MG63 (cell line): Measurements from ENCODE around the gene HDC. TPM values are rescaled to one million over a fixed set of nuclear protein-coding genes. Genes with fewer than 3 reads are reported as not detected.

Experiments
- DNase-seq: peaks from one replicate; pipeline ENCODE4 v3.0.0-alpha.2; 2020
- H3K27me3 ChIP-seq: fragments of 250-450 bp; sonication (Bioruptor Pico); 2 replicates; pipeline ENCODE4 v1.5.1; 2020; ENCODE audit warnings: mild to moderate bottlenecking, moderate library complexity
- H3K36me3 ChIP-seq: fragments of 250-450 bp; sonication (Bioruptor Pico); 2 replicates; pipeline ENCODE4 v1.5.1; 2020; ENCODE audit warnings: mild to moderate bottlenecking, moderate library complexity
- H3K4me3 ChIP-seq: fragments of 250-450 bp; sonication (Bioruptor Pico); 2 replicates; pipeline ENCODE4 v1.5.1; 2020; ENCODE audit warnings: mild to moderate bottlenecking, moderate library complexity
- H3K9me3 ChIP-seq: fragments of 250-450 bp; sonication (Bioruptor Pico); 2 replicates; pipeline ENCODE4 v1.5.1; 2020; ENCODE audit warnings: mild to moderate bottlenecking, moderate library complexity
- total RNA-seq: library from RNA; depleted of rRNA; stranded (reverse); fragments of >200 nt; shearing (Covaris generic); gene quantifications from 2 replicates; pipeline ENCODE4 v1.2.3, GENCODE V29; 2014; ENCODE audit warnings: low replicate concordance

Gene HDC
- total RNA-seq, 1 experiment from 2014 or later = not detected

DNA sequence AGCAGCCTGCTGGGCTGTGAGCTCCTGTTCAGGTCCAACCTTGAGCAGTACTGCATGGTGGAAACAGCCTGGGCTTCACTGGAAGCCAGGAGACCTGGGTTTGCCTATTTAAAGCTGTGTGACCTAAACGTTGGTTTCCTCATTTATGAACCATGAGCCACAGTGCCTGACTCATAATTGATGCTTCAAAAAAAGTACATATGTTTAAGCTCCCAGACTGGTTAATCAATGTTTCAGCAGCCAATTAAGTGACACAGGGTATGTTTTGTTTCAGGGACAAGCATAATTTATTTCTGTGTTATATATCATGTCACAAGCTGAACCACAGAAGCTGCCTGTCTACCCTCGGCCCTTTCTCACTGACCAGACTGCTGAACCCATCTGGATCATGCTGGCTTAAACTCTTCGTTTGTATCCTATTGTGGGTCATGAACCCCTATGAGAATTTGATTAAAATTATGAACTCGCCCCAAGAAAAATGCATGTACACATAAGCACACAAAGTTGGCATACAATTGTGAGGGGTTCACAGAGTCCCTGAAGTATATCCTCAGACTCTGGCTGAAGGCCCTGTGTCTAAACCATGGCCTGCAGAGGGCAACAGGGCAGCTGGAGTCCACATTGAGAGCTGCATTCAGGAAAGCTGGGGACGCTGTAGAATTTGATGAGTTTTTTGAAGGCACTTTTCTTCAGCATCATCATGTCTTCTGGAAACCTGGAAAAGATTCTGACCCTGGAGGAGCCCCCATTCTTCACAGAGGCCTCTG lies 23.7 kb downstream of the HDC start:
- Histone ChIP-seq H3K4me3 (no peak overlapping the region), H3K27me3 (no peaks in the 10 kb centered on the region), H3K9me3 (no peaks in the 10 kb centered on the region), H3K36me3 (no peaks in the 10 kb centered on the region)
- peak; percentile 28 for DNase-seq

DNA sequence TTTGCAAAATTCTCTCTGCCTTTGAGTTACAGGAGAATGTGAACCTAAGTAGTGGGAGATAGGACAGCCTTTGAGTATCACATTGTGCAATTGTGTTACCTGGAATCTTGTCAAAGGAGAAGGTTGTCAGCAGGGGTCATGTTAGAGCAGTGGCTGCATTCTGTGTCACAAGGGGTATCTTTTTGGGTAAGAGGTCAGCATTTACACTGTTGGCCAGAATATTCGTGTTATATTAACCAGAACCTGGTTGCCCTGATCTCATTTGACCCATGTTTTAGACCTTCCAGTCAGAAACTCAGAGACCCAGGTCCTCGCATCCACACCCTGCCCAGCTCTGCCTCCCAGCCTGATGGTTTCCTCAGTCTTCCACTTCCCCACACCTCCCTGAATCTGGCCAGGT lies 27.3 kb downstream of the HDC start:
- DNase-seq = no peak
- Histone ChIP-seq H3K4me3 (no peak overlapping the region), H3K36me3 (no peaks in the 10 kb centered on the region), H3K9me3 (no peaks in the 10 kb centered on the region), H3K27me3 (no peaks in the 10 kb centered on the region)

DNA sequence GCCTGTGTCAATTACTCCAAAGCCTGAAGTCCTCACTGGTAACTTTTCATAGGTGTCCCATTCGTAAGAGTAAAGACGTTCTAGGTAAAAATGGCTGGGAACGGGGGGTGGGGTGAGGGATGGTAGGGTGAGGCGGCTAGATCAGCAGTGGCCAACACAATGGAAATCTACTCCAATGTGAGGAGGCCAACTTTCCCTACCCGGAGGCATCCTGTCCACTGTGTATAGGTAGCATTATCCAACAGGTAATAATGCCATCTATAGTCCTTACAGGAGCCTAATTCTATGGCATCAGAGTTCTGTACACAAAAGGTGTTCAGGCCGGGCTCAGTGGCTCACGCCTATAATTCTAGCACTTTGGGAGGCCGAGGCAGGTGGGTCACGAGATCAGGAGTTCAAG lies 29.1 kb downstream of the HDC start:
- Histone ChIP-seq H3K9me3 (no peaks in the 10 kb centered on the region), H3K4me3 (no peak overlapping the region), H3K27me3 (no peaks in the 10 kb centered on the region), H3K36me3 (no peaks in the 10 kb centered on the region)
- DNase-seq = no peak

DNA sequence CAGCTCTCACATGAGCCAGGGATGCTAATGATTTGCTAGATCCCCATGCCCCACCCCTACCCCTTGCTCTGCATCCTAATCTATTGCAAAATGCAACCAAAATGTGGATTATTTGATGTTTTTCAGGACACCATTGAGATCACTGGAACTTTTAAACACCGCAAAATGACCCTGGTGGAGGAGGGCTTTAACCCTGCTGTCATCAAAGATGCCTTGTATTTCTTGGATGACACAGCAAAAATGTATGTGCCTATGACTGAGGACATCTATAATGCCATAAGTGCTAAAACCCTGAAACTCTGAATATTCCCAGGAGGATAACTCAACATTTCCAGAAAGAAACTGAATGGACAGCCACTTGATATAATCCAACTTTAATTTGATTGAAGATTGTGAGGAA lies 29.7 kb downstream of the HDC start:
- DNase-seq = no peak

DNA sequence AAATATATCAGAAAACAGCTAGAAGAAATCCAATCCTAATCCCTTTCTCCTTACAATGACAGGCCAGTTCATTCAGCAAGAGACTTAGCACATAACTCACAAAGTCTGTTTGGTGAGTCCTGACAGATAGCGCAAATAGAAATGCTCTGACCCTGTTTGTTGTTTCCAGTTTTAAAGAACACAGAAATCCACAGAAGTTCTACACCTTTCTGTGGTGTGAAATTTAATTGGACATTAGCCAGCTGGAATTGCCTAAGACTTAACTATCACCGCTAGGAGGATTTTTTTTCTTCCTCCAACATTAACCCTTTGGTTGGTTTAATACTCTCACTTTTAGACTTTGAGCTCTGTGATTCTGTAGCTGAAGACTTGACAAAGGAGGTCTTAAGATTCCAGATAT lies 30.8 kb downstream of the HDC start:
- H3K4me3 ChIP-seq = no peak overlapping the region
- no peaks in the 10 kb centered on the region for H3K27me3 ChIP-seq
- H3K36me3 ChIP-seq = no peaks in the 10 kb centered on the region
- no peak for DNase-seq
- H3K9me3 ChIP-seq = no peaks in the 10 kb centered on the region

More for the DNA sequence above, 29.7 kb downstream of the HDC start:
- H3K4me3 ChIP-seq = no peak overlapping the region
- no peaks in the 10 kb centered on the region for H3K27me3 ChIP-seq
- no peaks in the 10 kb centered on the region for H3K36me3 ChIP-seq
- H3K9me3 ChIP-seq = no peaks in the 10 kb centered on the region

DNA sequence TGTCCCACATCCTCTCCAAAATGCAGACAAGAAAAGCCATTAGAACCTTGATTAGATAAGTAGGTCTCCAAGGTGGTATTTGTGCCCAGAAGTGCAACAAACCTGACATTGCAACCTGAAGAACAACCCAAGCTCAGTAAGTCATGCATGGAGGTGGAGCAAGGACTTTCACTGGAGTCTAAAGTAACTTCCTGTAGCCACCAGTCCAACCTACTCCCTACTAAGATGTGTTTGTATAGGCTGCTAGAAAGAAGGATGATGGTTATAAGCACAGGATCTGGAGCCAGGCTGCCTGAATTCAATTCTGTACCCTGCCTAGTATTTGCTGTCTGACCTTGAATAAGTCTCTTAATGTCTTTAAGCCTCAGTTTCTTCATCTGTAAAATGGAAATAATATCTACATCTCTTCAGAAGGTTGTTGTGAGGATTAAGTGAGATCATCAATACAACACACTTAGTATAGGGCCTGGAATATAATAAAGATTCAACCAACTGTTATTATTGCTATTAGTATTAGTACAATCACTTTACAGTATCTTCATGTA lies 32.3 kb downstream of the HDC start:
- no peak overlapping the region for H3K4me3 ChIP-seq
- no peaks in the 10 kb centered on the region for H3K36me3 ChIP-seq
- no peaks in the 10 kb centered on the region for H3K9me3 ChIP-seq
- DNase-seq = no peak
- H3K27me3 ChIP-seq = no peaks in the 10 kb centered on the region

DNA sequence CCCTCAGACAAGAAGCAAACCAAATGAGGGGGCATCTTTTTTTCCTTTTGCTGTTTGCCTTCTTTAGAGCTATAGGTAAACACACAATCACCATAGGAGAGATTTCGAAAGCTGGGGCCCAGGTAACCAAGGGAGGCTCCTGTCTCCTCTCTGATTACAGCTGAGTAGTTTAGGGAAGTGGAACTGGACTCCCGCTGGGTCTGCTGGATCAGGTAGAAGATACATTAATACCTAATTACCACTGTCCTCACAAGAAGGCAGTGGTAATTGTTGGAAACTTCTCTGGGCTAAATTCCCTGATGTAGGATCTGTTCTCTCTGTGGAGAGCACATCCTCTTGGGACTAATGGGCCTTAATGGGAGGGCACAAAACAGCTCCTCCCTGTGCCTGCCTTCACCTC lies 32.7 kb downstream of the HDC start:
- no peaks in the 10 kb centered on the region for H3K9me3 ChIP-seq
- no peak overlapping the region for H3K4me3 ChIP-seq
- H3K27me3 ChIP-seq = no peaks in the 10 kb centered on the region
- H3K36me3 ChIP-seq = no peaks in the 10 kb centered on the region
- DNase-seq = no peak

DNA sequence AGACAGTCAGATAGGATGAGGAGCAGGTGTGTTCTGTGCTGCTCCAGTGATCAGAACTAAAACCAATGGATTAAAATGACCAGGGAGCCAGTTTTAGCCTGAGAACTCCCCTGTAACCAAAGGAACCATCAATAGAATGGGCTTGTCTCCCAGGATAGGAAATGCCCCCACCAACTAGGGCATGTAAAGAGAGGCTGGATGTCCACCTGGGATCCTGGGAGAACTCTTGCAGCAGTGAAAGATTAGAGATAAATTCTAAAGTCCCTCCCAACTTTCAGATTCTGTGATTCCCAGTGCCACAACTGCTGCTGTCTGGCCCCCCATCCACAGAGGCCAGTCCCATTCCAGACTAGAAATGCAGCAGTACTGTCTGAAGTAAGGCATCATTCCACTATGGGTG lies 33.8 kb downstream of the HDC start:
- no peaks in the 10 kb centered on the region for H3K36me3 ChIP-seq
- no peaks in the 10 kb centered on the region for H3K9me3 ChIP-seq
- DNase-seq = no peak
- H3K4me3 ChIP-seq = no peak overlapping the region
- H3K27me3 ChIP-seq = no peaks in the 10 kb centered on the region

DNA sequence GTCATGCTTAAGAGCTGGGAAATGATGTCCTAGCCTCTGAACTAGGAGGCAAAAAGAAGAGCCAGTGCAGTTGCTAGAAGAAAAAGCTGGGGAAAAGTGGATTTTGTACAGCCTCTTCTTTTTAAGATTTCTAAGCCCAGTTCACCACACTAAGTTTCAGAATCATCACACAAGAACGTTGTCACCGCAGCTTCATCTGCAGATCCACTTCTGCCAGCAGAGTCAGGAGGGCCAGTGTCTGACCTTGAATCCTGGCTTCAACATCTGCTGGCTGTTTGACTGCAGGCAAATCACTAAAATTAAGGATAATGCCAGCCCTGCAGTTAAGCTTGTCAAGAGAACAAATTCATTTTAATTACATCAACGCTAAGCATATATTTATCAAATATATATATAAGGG lies 36.2 kb downstream of the HDC start:
- Histone ChIP-seq H3K4me3 (no peak overlapping the region), H3K9me3 (no peaks in the 10 kb centered on the region), H3K36me3 (no peaks in the 10 kb centered on the region), H3K27me3 (no peaks in the 10 kb centered on the region)
- peak; percentile 41 for DNase-seq

DNA sequence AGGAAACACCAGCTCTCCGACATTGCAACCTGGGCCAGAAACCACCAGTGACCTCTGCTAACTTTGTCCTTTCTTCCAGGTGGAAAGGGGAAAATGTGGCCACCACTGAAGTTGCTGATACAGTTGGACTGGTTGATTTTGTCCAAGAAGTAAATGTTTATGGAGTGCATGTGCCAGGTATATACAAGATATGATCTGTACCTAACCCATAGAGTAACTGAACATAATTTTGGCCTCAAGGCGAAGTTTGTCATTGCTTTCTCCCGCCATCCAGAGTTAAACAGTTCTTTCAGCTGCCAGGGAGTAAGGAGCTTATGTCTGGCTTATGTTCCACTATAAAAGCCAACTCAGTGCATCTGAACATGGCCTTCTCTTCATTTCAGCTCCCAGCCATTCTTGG lies 36.7 kb downstream of the HDC start:
- no peaks in the 10 kb centered on the region for H3K27me3 ChIP-seq
- H3K4me3 ChIP-seq = no peak overlapping the region
- H3K9me3 ChIP-seq = no peaks in the 10 kb centered on the region
- DNase-seq = no peak
- no peaks in the 10 kb centered on the region for H3K36me3 ChIP-seq

DNA sequence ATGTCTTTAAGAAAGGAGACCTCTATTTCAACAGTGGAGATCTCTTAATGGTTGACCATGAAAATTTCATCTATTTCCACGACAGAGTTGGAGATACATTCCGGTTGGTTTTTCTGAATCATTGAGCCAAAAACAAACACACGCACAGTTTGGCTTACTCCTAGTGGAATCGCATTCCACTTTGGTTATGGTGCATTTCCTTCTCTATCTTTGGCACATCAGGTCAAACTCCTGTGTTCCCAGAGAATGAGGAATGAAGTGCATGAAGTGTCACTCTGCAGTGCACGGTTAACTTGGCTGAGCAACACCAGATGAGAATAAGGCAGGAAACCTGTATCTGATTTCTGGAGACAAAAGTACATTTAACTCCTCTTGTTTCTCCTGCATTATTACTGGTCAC lies 38.5 kb downstream of the HDC start:
- no peaks in the 10 kb centered on the region for H3K9me3 ChIP-seq
- H3K36me3 ChIP-seq = no peaks in the 10 kb centered on the region
- no peak overlapping the region for H3K4me3 ChIP-seq
- H3K27me3 ChIP-seq = no peaks in the 10 kb centered on the region
- peak; percentile 18 for DNase-seq

DNA sequence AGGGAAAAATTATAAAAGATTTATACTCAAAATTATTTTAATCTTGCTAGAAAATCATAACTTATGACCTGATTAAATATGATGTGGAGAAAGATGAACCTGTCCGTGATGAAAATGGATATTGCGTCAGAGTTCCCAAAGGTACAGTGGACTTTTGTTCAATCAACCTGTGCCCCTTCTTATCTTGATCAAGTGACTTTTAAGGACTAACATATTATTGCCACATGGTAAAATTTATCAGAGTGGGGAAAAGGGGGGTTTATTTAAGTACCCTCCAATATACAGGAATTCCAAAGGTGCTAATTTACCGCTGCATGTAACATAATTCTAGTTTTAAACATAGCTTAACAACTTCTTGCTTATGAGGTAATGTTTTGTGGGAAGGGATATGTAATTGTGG lies 39.6 kb downstream of the HDC start:
- no peaks in the 10 kb centered on the region for H3K9me3 ChIP-seq
- no peak for DNase-seq
- no peaks in the 10 kb centered on the region for H3K27me3 ChIP-seq
- no peaks in the 10 kb centered on the region for H3K36me3 ChIP-seq
- H3K4me3 ChIP-seq = no peak overlapping the region

DNA sequence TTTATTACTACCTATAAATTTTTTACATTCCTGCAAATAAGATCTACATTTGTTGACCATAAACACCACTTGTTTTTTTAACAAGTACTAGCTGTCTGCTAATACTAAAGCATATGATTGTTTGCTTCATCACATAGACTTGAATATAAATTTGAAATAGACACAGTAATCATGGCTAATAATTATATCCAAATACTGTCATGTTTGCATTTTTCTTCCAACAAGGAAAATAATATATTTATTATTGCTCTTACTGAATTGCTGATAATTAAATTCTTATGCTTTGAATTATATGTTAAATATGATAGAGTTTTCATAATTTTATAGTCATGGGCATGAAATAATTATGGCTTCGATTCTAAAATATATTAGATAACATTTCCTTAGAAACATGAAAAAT lies 40.5 kb downstream of the HDC start:
- no peaks in the 10 kb centered on the region; the same call in 1 of the 2 replicates for H3K27me3 ChIP-seq
- no peaks in the 10 kb centered on the region for H3K36me3 ChIP-seq
- no peaks in the 10 kb centered on the region for H3K9me3 ChIP-seq
- no peak for DNase-seq
- H3K4me3 ChIP-seq = no peak overlapping the region

DNA sequence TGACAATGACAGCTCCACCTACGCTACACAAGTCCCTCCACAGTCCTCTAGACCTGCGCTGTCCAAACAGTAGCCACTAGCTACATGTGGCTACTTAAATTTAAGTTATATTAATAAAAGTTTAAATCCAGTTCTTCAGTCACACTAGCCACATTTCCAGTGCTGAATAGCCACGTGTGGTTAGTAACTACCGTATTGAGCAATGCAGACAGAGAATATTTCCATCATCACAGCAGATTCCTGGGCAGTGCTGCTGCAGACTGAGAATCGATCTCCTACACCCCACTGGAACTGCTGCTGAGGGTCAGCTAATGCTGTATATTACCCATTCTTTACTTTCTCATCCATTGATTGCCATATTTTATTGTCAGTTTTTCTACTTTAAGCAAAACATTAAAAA lies 40.9 kb downstream of the HDC start:
- Histone ChIP-seq H3K4me3 (no peak overlapping the region), H3K36me3 (no peaks in the 10 kb centered on the region), H3K9me3 (no peaks in the 10 kb centered on the region), H3K27me3 (peaks cover 2% of the 10 kb centered on the region; the same call in 1 of the 2 replicates)
- no peak for DNase-seq

DNA sequence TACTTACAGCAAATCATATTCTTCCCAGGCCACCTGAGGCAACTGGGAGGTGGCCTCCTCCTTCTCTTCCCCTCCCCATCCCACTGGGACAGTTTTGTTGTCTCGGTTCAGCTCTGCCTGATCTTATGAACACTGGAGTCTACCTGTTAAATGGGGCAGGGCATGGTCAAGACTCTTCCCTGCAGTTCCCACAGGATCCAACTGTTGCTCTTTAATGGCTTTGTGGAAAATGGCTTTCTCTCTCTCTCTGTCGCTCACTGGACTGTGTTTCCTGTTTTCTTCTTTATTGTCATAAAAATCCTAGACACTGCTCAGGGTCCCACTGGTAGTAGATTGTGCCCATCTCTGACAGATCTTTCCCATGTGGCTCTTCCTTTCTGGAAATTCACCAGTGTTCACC lies 43.3 kb downstream of the HDC start:
- Histone ChIP-seq H3K27me3 (peaks cover 3% of the 10 kb centered on the region), H3K36me3 (no peaks in the 10 kb centered on the region), H3K9me3 (no peaks in the 10 kb centered on the region), H3K4me3 (no peak overlapping the region)
- no peak for DNase-seq

DNA sequence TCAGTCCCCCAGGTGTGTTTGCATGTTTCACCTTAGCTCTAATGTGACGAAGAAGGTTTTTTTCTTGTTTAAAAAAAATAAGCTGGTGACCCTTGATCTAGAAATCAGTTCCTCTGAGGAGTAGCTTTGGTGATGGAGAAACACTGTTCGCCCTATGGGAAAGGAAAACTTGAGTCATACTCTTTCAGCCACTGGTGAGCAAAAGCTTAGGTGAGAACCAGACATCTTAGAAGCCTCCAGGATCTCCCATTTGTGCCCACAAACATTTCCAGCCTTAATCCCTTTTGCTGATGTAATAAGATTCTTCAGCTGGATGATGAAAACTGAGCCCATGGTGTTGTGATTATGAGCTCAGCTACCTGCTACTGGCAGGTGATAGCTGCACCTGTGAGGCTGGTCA lies 45.7 kb downstream of the HDC start:
- peaks cover 6% of the 10 kb centered on the region for H3K27me3 ChIP-seq
- H3K4me3 ChIP-seq = no peak overlapping the region
- H3K36me3 ChIP-seq = no peaks in the 10 kb centered on the region
- DNase-seq = no peak
- no peaks in the 10 kb centered on the region for H3K9me3 ChIP-seq

DNA sequence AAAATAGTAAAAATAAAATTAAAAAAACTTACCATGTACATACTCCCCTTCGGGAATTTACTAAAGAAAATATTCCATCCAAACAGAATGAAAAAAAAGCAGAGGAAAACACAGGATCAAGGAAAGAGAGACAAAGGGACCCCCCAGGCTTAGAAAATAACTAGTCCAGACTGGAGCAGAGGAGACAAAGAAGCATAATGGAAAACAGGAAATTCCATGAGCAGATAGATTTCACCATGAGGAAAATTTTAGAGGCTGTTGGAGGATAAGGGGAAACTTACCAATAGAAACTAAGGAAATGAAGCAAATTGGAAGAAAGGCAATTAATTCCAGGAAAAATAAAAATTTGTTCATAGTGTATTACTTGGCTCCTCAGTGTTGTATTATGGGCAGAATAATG lies 46.8 kb downstream of the HDC start:
- Histone ChIP-seq H3K9me3 (no peaks in the 10 kb centered on the region), H3K36me3 (no peaks in the 10 kb centered on the region), H3K4me3 (no peak overlapping the region), H3K27me3 (peaks cover 6% of the 10 kb centered on the region)
- no peak for DNase-seq

DNA sequence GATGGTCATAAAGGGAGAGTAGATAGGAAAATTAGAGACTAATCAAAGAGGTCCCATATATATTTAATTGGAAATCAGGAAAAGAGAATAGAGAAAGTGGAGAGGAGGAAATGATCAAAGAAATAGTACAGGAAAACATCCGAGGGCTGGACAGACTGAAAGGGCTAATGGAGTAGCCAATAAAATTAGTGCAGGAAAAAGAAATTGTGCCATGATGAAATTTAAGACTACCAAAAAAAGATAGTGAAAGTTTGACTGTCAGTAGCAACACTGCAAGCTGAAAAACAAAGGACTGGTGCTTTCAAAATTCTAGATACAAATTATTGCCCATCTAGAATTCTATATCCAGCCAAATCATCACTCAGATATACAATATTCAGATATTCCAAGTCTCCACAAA lies 47.2 kb downstream of the HDC start:
- Histone ChIP-seq H3K27me3 (peaks cover 6% of the 10 kb centered on the region), H3K36me3 (no peaks in the 10 kb centered on the region), H3K4me3 (no peak overlapping the region), H3K9me3 (no peaks in the 10 kb centered on the region)
- no peak for DNase-seq
